ENCODE results near the gene ZCCHC2.

ZCCHC2 gene

DNA sequence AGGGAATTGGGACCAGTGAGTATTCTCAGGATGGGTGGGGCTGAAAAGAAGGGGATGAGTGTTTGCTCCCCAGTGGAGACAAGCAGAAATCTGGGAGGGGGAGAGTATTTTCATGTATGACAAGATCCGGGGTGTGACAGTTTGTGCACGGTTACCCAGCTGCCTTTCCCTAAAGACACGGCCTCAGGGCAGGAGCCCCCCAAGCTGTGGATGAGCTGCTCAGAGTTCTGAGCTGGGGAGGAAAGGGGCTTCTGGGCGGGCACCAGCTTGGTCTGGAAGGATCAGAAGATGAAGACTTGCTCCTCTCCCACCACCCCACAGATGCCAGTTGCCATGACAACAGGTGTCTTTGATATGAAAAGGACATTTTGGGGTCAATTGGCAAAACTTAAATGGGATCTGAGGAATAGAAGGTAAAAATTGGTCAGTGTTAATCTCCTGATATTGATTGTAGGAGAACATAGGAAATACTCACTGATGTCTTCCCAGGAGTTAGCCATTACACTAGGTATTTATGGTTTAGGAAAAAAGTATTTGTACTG lies 29.2 kb downstream of the ZCCHC2 start:
- no peak overlapping the region for H3K9ac ChIP-seq
- no peak overlapping the region for H3K4me2 ChIP-seq
- peaks cover 62 to 100% (median 86%) of the 10 kb centered on the region in 11 experiments for H3K36me3 ChIP-seq
- H3K27ac ChIP-seq = no peak overlapping the region
- peaks cover 0 to 19% (median 0%) of the 10 kb centered on the region in 11 experiments; a peak in 5 of 22 replicates for H4K20me1 ChIP-seq
- peaks cover 0 to 23% (median 9%) of the 10 kb centered on the region in 10 experiments; a peak in 11 of 20 replicates for H3K4me1 ChIP-seq
- no peaks in the 10 kb centered on the region for H3K9me3 ChIP-seq (replicated peaks in 1 of 11)
- no peak overlapping the region for H3K4me3 ChIP-seq
- H3K27me3 ChIP-seq = no peaks in the 10 kb centered on the region
- TF ChIP-seq Cebpa-rat (IDR thresholded peaks at IDR 0.05) = no peak

DNA sequence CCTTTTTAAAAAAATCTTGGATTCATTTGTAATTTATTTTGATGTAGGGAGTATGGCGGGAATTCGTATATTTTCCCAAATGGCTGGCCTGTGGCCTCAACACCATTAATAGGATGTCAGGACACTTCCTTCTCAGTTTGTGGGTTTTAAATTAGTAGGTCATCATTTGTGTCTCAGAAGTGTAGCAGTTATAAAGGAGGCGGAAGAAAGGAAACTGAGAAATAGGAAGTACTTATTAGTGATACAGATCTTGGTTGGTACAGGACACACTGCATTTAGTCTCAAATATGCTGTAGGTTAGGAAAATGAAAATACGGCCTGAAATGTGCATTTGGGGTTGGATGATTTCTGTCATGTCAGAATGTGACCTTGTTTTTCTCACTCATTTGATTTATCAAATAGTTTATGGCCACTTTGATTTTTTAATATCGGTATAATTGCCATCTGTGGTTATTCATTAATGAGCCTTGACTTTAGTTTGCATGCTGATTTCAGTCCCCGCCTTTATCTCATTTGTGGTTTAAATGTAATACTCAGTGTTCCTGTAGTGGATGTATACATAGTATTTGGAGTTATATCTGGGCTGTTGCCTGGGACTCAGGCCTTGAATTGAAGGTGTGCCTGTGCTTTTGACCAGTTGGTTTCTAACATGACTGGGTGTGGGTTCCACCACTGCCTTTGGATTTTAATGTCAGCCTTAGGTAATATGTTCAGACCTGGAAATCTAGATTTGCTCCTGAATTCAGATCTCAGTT lies 31.4 kb downstream of the ZCCHC2 start:
- peaks cover 0 to 23% (median 9%) of the 10 kb centered on the region in 10 experiments; a peak in 11 of 20 replicates for H3K4me1 ChIP-seq
- H3K9me3 ChIP-seq (replicated peaks in 1 of 11) = no peaks in the 10 kb centered on the region
- H3K27ac ChIP-seq = no peak overlapping the region
- H4K20me1 ChIP-seq = peaks cover 0 to 19% (median 0%) of the 10 kb centered on the region in 11 experiments; a peak in 5 of 22 replicates
- no peak for TF ChIP-seq Cebpa-rat (IDR thresholded peaks at IDR 0.05)
- peak overlapping the region in 6 of 11 experiments; percentile 4 to 46 (median 16); a peak in 5 of 22 replicates for H3K4me2 ChIP-seq
- no peak overlapping the region for H3K9ac ChIP-seq
- no peaks in the 10 kb centered on the region for H3K27me3 ChIP-seq
- no peak overlapping the region for H3K4me3 ChIP-seq
- peaks cover 67 to 100% (median 88%) of the 10 kb centered on the region in 11 experiments for H3K36me3 ChIP-seq

DNA sequence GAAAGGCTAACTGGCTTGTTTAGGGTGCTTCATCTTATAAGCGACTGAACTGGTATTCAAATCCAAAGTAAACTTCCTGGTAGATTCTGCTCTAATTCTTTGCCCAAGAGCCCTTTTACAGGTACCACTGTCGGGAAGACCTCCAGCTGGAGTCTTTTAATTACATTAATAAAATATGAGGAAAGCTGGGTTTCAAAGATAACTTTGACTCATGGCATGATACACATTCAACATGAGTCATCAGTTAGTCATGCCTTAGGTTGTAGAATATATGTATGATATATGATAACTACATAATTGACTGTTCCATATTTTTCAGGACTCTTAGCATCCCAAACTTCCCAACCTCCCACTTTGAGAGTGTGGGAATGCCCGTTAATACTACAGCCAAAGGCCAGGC lies 32.3 kb downstream of the ZCCHC2 start:
- no peaks in the 10 kb centered on the region for H3K27me3 ChIP-seq
- TF ChIP-seq Cebpa-rat (IDR thresholded peaks at IDR 0.05) = no peak
- H3K36me3 ChIP-seq = peaks cover 71 to 100% (median 90%) of the 10 kb centered on the region in 11 experiments

DNA sequence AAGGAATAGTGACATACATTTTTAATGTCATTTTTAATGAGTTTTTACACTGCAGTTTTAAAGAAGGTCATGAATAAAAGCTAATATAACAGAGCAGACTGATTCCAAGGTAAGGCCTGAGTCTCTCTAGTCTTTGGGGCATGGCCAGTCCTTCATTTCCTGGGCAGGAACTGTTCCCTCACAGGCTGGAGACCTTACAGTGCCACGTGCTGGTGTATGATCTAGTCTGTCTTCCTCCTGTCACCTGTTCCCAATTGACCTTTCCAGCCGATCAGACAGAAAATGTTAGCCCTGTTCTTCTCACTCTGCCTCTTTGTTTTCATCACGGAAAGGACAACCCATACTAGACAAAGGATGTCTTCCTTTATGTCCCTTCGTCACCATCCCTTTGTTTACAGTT lies 33.6 kb downstream of the ZCCHC2 start:
- H3K4me2 ChIP-seq = no peak overlapping the region
- no peak overlapping the region for H3K27ac ChIP-seq
- no peaks in the 10 kb centered on the region for H3K27me3 ChIP-seq
- H3K9ac ChIP-seq = no peak overlapping the region
- peaks cover 63 to 100% (median 87%) of the 10 kb centered on the region in 11 experiments for H3K36me3 ChIP-seq
- H3K4me3 ChIP-seq = no peak overlapping the region
- H4K20me1 ChIP-seq = peaks cover 0 to 19% (median 0%) of the 10 kb centered on the region in 11 experiments; a peak in 4 of 22 replicates
- peaks cover 0 to 23% (median 9%) of the 10 kb centered on the region in 10 experiments; a peak in 11 of 20 replicates for H3K4me1 ChIP-seq
- no peaks in the 10 kb centered on the region for H3K9me3 ChIP-seq (replicated peaks in 1 of 11)
- TF ChIP-seq Cebpa-rat (IDR thresholded peaks at IDR 0.05) = no peak

More for the DNA sequence above, 32.3 kb downstream of the ZCCHC2 start:
- H3K9me3 ChIP-seq (replicated peaks in 1 of 11) = no peaks in the 10 kb centered on the region
- peak overlapping the region in 1 of 11 experiments; percentile 46; a peak in 2 of 22 replicates for H3K4me2 ChIP-seq
- no peak overlapping the region for H3K4me3 ChIP-seq
- peaks cover 0 to 19% (median 0%) of the 10 kb centered on the region in 11 experiments; a peak in 5 of 22 replicates for H4K20me1 ChIP-seq
- peaks cover 0 to 23% (median 9%) of the 10 kb centered on the region in 10 experiments; a peak in 11 of 20 replicates for H3K4me1 ChIP-seq
- no peak overlapping the region for H3K27ac ChIP-seq
- no peak overlapping the region for H3K9ac ChIP-seq

DNA sequence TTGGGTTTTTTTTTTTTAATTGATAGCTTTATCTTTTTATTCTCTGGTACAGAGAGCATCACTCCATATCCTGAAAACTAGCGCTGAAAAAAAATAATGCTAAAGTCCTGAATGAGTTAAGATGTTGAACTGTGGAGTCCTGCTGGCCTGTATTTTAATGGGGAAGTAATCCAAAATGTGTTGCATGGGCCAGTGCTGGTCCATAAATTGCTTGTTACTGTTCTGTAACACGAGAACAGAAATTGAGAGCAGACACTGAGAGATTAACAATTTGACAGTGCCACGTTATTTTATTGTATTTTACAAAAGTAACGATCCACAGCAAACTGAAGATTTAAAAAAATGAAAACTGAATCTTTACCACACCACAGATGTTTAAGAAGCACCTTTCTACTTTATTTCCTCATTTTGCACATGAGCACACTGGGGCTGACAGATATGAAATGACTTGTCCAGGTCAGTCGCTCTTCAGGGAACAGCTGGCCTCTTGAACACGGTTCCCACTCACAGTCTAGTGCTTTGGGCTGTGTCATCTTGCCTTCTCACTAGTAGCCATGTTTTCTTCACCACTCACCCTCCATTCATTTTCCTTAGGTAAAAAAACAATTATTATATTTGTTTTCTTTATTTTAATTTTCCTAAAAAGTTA lies 35.3 kb downstream of the ZCCHC2 start:
- H3K4me3 ChIP-seq = no peak overlapping the region
- no peaks in the 10 kb centered on the region for H3K9me3 ChIP-seq (replicated peaks in 1 of 11)
- H3K9ac ChIP-seq = no peak overlapping the region
- no peak for TF ChIP-seq Cebpa-rat (IDR thresholded peaks at IDR 0.05)
- H3K27me3 ChIP-seq = no peaks in the 10 kb centered on the region
- no peak overlapping the region for H3K27ac ChIP-seq
- H3K4me1 ChIP-seq = peaks cover 0 to 23% (median 9%) of the 10 kb centered on the region in 10 experiments; a peak in 11 of 20 replicates
- H3K4me2 ChIP-seq = no peak overlapping the region
- peaks cover 0 to 19% (median 0%) of the 10 kb centered on the region in 11 experiments; a peak in 2 of 22 replicates for H4K20me1 ChIP-seq
- peaks cover 65 to 100% (median 89%) of the 10 kb centered on the region in 11 experiments for H3K36me3 ChIP-seq

DNA sequence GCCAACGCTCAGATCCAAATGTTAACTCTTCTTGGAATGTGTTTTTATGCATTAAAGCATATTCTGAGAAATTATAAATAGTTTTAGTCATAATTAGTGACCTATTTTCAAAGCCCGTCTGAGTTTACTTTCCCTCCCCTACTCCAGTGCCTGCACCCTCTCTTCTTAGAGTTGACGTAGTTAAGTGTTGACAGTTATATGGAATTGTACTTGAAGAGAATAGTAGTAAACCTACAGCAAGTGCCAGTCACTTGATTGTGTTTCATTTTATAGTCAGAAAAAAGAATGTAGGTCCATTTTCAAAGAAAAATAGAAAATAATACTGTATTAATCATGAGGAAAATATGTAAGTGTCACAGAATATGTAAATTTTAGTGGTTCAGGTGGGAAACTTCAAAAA lies 41.2 kb downstream of the ZCCHC2 start:
- peaks cover 84 to 100% (median 98%) of the 10 kb centered on the region in 11 experiments for H3K36me3 ChIP-seq
- H3K4me2 ChIP-seq = no peak overlapping the region
- H3K27me3 ChIP-seq = no peaks in the 10 kb centered on the region
- no peak overlapping the region for H3K9ac ChIP-seq
- no peaks in the 10 kb centered on the region; a peak in 1 of 22 replicates for H4K20me1 ChIP-seq
- H3K9me3 ChIP-seq (replicated peaks in 1 of 11) = peaks cover 0 to 3% (median 0%) of the 10 kb centered on the region in 11 experiments; a peak in 1 of 22 replicates
- TF ChIP-seq Cebpa-rat (IDR thresholded peaks at IDR 0.05) = no peak
- no peak overlapping the region for H3K27ac ChIP-seq
- no peak overlapping the region for H3K4me3 ChIP-seq
- H3K4me1 ChIP-seq = peaks cover 0 to 5% (median 0%) of the 10 kb centered on the region in 10 experiments; a peak in 3 of 20 replicates

DNA sequence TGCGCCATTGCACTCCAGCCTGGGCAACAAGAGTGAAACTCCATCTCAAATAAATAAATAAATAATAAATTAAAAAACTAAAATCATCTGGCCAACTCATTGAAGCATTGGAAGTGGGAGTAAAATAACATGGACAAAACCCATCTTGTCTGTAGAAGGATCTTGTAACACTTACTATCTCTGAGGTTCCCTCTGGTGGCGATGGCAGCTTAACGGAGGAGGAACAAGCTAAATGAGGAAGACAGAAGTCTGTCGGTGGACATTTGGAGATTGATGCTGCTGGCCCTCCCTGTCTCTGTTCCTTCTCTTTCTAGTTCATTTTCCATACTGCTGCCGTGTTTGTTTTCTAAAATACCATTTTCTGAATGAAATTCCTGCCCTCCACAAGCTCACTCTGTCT lies 43.4 kb downstream of the ZCCHC2 start:
- Histone ChIP-seq H3K4me1 (peaks cover 0 to 8% (median 0%) of the 10 kb centered on the region in 10 experiments; a peak in 3 of 20 replicates), H3K27ac (no peak overlapping the region), H3K4me2 (no peak overlapping the region), H3K36me3 (peaks cover 85 to 100% (median 98%) of the 10 kb centered on the region in 11 experiments), H3K9me3 (replicated peaks in 1 of 11) (peaks cover 0 to 20% (median 14%) of the 10 kb centered on the region in 11 experiments; a peak in 17 of 22 replicates), H3K27me3 (no peaks in the 10 kb centered on the region), H4K20me1 (no peaks in the 10 kb centered on the region; a peak in 1 of 22 replicates), H3K9ac (no peak overlapping the region), H3K4me3 (no peak overlapping the region)
- no peak for TF ChIP-seq Cebpa-rat (IDR thresholded peaks at IDR 0.05)

DNA sequence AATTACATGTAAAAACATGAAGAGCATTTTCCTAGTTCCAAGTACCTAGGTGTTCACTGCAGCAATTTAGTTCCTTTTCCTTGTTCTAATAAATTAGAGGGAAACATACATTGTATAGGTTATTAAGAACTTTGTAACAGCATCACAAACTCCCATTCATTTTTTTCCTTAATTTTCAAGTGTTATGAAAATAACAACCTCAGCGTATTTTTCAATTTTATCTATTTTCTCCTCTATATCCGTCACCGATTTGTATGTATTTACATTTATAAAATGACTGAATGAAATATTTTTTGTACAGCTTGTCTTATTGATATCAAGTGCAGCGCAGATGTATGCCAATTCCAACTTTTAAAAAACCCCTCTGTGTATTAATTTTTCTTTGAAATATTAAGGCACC lies 44.0 kb downstream of the ZCCHC2 start:
- no peak for TF ChIP-seq Cebpa-rat (IDR thresholded peaks at IDR 0.05)
- Histone ChIP-seq H3K4me2 (no peak overlapping the region), H3K27me3 (no peaks in the 10 kb centered on the region), H4K20me1 (no peaks in the 10 kb centered on the region; a peak in 1 of 22 replicates), H3K36me3 (peaks cover 85 to 100% (median 98%) of the 10 kb centered on the region in 11 experiments), H3K27ac (no peak overlapping the region), H3K4me3 (no peak overlapping the region), H3K9me3 (replicated peaks in 1 of 11) (peaks cover 0 to 21% (median 14%) of the 10 kb centered on the region in 11 experiments; a peak in 17 of 22 replicates), H3K4me1 (peaks cover 0 to 8% (median 0%) of the 10 kb centered on the region in 10 experiments; a peak in 3 of 20 replicates), H3K9ac (no peak overlapping the region)

Data from BLaER1 treated with 17β-estradiol and CSF1 and Interleukin-3, amounts not matched to agents 10 nM and 100 nM (cell line).